RWPE2 (cell line): Measurements from ENCODE around the gene DEXI.
A peak's percentile ranks its signal among the peaks of the same experiment; 100 is the strongest.
"Not testable (repeated sequence)": the region's sequence is repeated elsewhere in the genome, so short reads cannot be mapped to it uniquely, and the experiment has no call there.

ENCODE experiments used
- ATAC-seq: fragments of 200-7000 bp; cut with Tn5 transposase; 3 replicates; pipeline ENCODE4 v1.9.1; 2021; ENCODE audit warnings: low read depth
- DNase-seq: peaks from one replicate; pipeline ENCODE4 v3.0.0-alpha.2; 2020; ENCODE audit warnings: low spot score
- H3K27ac ChIP-seq: fragments of 450-650 bp; 2 replicates; pipeline ENCODE4 v1.5.1; 2017; ENCODE audit warnings: mild to moderate bottlenecking; ENCODE audit not compliant: poor library complexity, severe bottlenecking
- H3K27me3 ChIP-seq: fragments of 250-450 bp; sonication (Bioruptor Pico); 2 replicates; pipeline ENCODE4 v1.5.1; 2021; ENCODE audit warnings: mild to moderate bottlenecking, moderate library complexity; ENCODE audit not compliant: insufficient read depth, poor library complexity, severe bottlenecking
- H3K36me3 ChIP-seq: fragments of 250-450 bp; sonication (Bioruptor Pico); 2 replicates; pipeline ENCODE4 v1.5.1; 2020; ENCODE audit warnings: low read depth, mild to moderate bottlenecking, moderate library complexity
- H3K4me1 ChIP-seq: fragments of 250-450 bp; sonication (Bioruptor Pico); 2 replicates; pipeline ENCODE4 v1.5.1; 2021; ENCODE audit warnings: mild to moderate bottlenecking, moderate library complexity; ENCODE audit not compliant: insufficient read depth, poor library complexity, severe bottlenecking
- H3K4me3 ChIP-seq: fragments of 250-450 bp; sonication (Bioruptor Pico); 2 replicates; pipeline ENCODE4 v1.5.1; 2021; ENCODE audit warnings: mild to moderate bottlenecking, moderate library complexity; ENCODE audit not compliant: severe bottlenecking
- H3K9me3 ChIP-seq: fragments of 250-450 bp; sonication (Bioruptor Pico); 2 replicates; pipeline ENCODE4 v1.5.1; 2021; ENCODE audit warnings: mild to moderate bottlenecking, moderate library complexity; ENCODE audit not compliant: severe bottlenecking
- CTCF ChIP-seq: fragments of 450-650 bp; IDR thresholded peaks from one replicate; pipeline ENCODE4 v1.5.1; 2017; ENCODE audit warnings: mild to moderate bottlenecking, moderate library complexity; ENCODE audit not compliant: poor library complexity, severe bottlenecking

Gene DEXI

GRCh38 chr16:10931134-10931533, 11.1 kb downstream of the DEXI start:
- H3K4me1 ChIP-seq, result no peaks in the 10 kb centered on the region
- no peak overlapping the region for H3K4me3 ChIP-seq
- H3K27me3 ChIP-seq, result no peaks in the 10 kb centered on the region
- no peaks in the 10 kb centered on the region for H3K9me3 ChIP-seq
- H3K27ac ChIP-seq, result no peak overlapping the region
- ATAC-seq (no peak), DNase-seq (no peak)
- H3K36me3 ChIP-seq, result peaks cover 15% of the 10 kb centered on the region; the same call in 1 of the 2 replicates
- TF ChIP-seq CTCF, result no peak

GRCh38 chr16:10930755-10931093, 11.5 kb downstream of the DEXI start:
- ATAC-seq (peak; percentile 31; the same call in 1 of the 3 replicates), DNase-seq (no peak)
- no peak overlapping the region for H3K4me3 ChIP-seq
- no peaks in the 10 kb centered on the region for H3K9me3 ChIP-seq
- no peaks in the 10 kb centered on the region for H3K4me1 ChIP-seq
- no peak overlapping the region for H3K27ac ChIP-seq
- TF ChIP-seq CTCF, result no peak
- peaks cover 15% of the 10 kb centered on the region; the same call in 1 of the 2 replicates for H3K36me3 ChIP-seq
- no peaks in the 10 kb centered on the region for H3K27me3 ChIP-seq

GRCh38 chr16:10929853-10930754, 12.2 kb downstream of the DEXI start:
- H3K4me3 ChIP-seq, result no peak overlapping the region
- no peak for TF ChIP-seq CTCF
- no peak overlapping the region for H3K27ac ChIP-seq
- H3K36me3 ChIP-seq, result peaks cover 15% of the 10 kb centered on the region; the same call in 1 of the 2 replicates
- ATAC-seq (peak; percentile 28; the same call in 2 of the 3 replicates), DNase-seq (no peak)
- H3K27me3 ChIP-seq, result no peaks in the 10 kb centered on the region
- no peaks in the 10 kb centered on the region for H3K9me3 ChIP-seq
- H3K4me1 ChIP-seq, result no peaks in the 10 kb centered on the region

GRCh38 chr16:10929097-10929496, 13.2 kb downstream of the DEXI start:
- not testable (repeated sequence) for H3K4me3 ChIP-seq, DNase-seq, ATAC-seq, H3K9me3 ChIP-seq, H3K27ac ChIP-seq, H3K27me3 ChIP-seq, H3K4me1 ChIP-seq
- H3K36me3 ChIP-seq, result peaks cover 13% of the 10 kb centered on the region; the same call in 1 of the 2 replicates

DNA sequence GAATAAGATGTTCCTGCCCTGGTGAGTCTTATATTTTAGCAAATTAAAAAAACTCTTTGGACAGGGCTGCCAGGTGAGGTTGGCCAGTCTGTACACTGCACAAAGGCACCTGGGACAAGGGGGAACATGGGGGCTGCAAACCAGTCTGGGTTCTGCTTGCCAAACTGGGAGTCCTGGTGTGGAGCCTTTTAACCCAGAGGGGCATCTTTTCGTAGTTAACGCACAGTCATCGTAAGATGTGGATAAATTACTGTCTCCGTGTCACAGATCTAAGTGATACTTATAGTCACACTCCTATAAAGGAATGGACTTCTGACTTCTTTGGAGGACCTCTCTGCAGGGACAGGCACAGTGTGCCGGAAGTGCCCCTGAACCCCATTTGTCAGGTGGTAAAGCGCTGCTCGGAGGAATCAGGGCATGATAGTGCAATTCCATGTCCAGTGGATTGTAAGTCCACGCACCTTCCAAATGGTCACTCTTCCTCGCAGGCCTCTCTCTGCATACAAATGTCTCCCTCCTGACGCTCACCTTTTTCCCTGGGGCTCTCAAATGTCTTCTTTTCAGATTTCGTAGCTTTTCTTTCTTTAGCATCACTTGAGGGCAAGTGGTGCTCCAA, 14.7 kb downstream of the DEXI start:
- H3K4me3 ChIP-seq, result no peak overlapping the region
- H3K27ac ChIP-seq, result no peak overlapping the region
- H3K27me3 ChIP-seq, result no peaks in the 10 kb centered on the region
- TF ChIP-seq CTCF, result no peak
- peaks cover 5% of the 10 kb centered on the region; the same call in 1 of the 2 replicates for H3K36me3 ChIP-seq
- no peak for ATAC-seq
- no peak for DNase-seq
- no peaks in the 10 kb centered on the region for H3K9me3 ChIP-seq
- H3K4me1 ChIP-seq, result no peaks in the 10 kb centered on the region
